H1 (cell line): Measurements from ENCODE around the gene CALR. TPM values are rescaled to one million over a fixed set of nuclear protein-coding genes. Genes with fewer than 3 reads are reported as not detected.

ENCODE experiments used
- ASH2L ChIP-seq: fragments of 200-600, 300-600 bp; sonication (generic); IDR thresholded peaks from one replicate; pipeline ENCODE4 v1.7.1; 2017; ENCODE audit warnings: low read length
- ATF2 ChIP-seq: IDR thresholded peaks from 2 replicates; pipeline ENCODE4 v1.6.1; 2012; ENCODE audit warnings: low read length, inconsistent platforms
- MAX ChIP-seq: IDR thresholded peaks from 2 replicates; pipeline ENCODE4 v1.6.1; 2012; ENCODE audit warnings: inconsistent platforms
- RAD21 ChIP-seq, 2 experiments: IDR thresholded peaks in 1 of 2; conservative IDR thresholded peaks in 1 of 2; 2 replicates each; pipeline ENCODE4 v1.6.1; 2011; ENCODE audit warnings: low read depth in 2 of 2, low read length in 2 of 2, improper control_type of control experiment in 1 of 2, inconsistent platforms in 1 of 2, mild to moderate bottlenecking in 1 of 2, moderate library complexity in 1 of 2
- SRF ChIP-seq: IDR thresholded peaks from 2 replicates; pipeline ENCODE4 v1.6.1; 2011; ENCODE audit warnings: mild to moderate bottlenecking, low read depth, low read length, moderate library complexity
- polyA plus RNA-seq, 7 experiments: library from polyadenylated mRNA; depleted of rRNA in 3 of 7; stranded (reverse) in 5 of 7; unstranded in 2 of 7; fragments of >200 nt in 5 of 7; fragments of 200-250 nt in 2 of 7; gene quantifications; 1 replicate in 5 of 7; 2 replicates in 1 of 7; 4 replicates in 1 of 7; pipeline versions ENCODE4 v1.2.1 to v1.2.3, GENCODE V29; 2011 to 2013; ENCODE audit warnings: missing spikeins in 2 of 7, mixed read lengths in 2 of 7
- total RNA-seq: library from RNA; stranded (reverse); fragmentation: NEBNext Ultra II Directional; extraction: Animal tissue kit (Norgen Biotek cat#: 25700); gene quantifications from 2 replicates; pipeline ENCODE4 v1.2.1, GENCODE V29; 2021

CALR gene
- total and polyA plus RNA-seq, 2 of the 8 experiments (the other 6 are each of a cell fraction or from before 2014, with no cell fraction given) = 591 to 1,155 TPM

- TF ChIP-seq RAD21 (IDR thresholded peaks at IDR 0.05 in 1 of 2, conservative IDR thresholded peaks at IDR 0.05 in 1 of 2; ENCODE audit: low read depth in 2 of 2, low read length in 2 of 2) (no peak), MAX (no peak), SRF (no peak), ASH2L (no peak), ATF2 (no peak)
These were observed 20.2 kb upstream of the CALR start (continued) for GRCh38 chr19:12918253-12918652.
